PC-9 (cell line): ENCODE measurements around the gene MYO10.

Experiments used
- CTCF ChIP-seq: fragments of 200-600 bp; sonication (generic); conservative IDR thresholded peaks from 2 replicates; pipeline ENCODE4 v1.6.1; 2017; ENCODE audit warnings: mixed run types, antibody characterized with exemption, mild to moderate bottlenecking, moderate library complexity
- EZH2 ChIP-seq: fragments of 200-600 bp; sonication (generic); IDR thresholded peaks from 2 replicates; pipeline ENCODE4 v1.8.0; 2017; ENCODE audit warnings: antibody characterized with exemption, low read depth

GRCh38 chr5:16866795-16867576 lies 69.1 kb downstream of the MYO10 start:
- no peak for TF ChIP-seq CTCF
- TF ChIP-seq EZH2, result no peak
